Stimulated activated CD4-positive, alpha-beta T cell treated with anti-CD3 and anti-CD28 coated beads, Interleukin-12 subunit alpha, Interleukin-12 subunit beta, amount 100 ng/mL, for 48 hours (primary cell): ENCODE data around the gene TUBGCP3.
A peak's percentile ranks its signal among the peaks of the same experiment; 100 is the strongest.

Experiments
- DNase-seq, 3 donors: peaks; one replicate each; pipeline ENCODE4 v3.0.0-alpha.2; 2020; ENCODE audit warnings: low read depth in 2 of 3, low spot score in 1 of 3

Gene TUBGCP3

GRCh38 chr13:112444416-112445399 lies 143.2 kb downstream of the TUBGCP3 start:
- no peak for DNase-seq

DNA sequence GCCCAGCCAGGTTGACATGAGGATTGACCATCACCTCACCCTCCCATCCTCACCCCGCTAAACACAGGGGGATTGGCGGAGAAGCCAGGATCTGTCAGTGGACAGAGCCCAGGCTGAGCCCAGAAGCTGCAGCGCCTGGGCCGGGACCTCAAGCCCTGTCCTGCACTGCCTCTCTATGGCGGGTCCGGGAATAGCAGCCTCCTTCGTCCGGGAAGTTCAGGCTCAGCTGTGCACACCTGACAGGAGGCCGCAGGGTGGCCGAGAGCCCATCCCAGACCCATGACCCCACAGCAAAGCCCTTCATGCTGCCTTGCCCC lies 144.0 kb downstream of the TUBGCP3 start:
- DNase-seq = peak; percentile 38 to 78 (median 43)

DNA sequence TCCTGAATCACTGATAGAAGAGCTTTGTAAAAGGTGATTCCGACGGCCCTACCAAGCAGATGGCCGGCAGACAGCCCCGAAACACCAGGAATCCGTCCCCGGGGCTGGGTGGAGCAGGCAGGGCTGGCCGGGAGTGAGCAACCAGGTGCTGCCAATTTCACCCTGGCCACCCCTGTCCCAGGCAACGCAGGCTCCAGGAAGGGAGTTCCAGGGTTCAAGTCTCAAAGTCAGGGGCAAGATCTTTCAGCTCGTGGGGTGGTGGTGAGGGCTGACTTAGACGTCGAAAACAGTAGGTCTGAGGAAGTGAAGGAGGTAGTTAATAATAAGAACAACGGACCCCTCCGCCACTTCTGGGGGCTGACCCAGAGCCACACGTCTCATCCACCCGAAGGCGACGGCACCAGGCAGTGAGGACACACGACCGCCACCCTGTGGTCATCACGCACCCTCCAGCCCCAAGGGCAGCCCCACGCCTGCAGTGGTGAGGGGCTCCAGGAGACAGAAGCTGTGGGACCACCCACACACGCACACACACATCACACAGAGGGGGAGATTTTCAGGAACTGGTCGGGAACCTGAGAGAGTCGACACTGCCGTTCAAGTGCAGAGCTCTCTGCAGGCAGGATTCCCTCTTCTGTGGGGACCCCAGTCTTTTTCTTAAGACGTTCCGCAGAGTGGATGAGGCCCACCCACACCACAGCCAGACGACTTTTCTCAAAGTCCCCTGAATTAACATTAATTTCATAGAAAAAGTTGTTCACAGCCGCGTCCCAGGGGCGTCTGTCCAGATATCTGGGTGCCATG lies 144.6 kb downstream of the TUBGCP3 start:
- no peak for DNase-seq

- no peak for DNase-seq
Measured at GRCh38 chr13:112442483-112443090, 145.4 kb downstream of the TUBGCP3 start.

DNA sequence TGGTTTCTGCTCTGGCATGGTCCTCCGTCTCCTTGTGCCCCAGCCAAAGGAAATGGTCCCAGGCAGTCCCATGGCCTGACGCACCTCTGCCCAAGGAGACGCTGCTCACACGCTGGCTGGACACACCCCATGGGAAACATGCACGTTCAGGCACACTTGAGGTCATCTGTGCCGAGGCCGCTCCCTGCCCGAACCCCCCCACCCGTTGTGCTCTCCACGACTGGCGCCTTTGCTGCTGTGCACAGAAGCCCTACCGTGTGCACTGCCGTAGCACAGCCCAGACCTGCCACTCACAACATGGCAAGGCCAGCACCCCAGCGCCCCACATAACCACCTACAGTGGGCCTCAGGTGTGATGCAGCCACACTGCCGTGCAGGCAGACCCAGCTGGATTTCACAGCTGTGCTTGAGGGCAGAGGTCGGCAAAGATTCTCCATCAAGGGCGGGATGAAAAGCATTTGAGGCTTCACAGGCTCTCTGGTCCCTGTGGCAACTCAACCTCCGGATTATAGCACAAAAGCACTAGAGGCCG lies 146.1 kb downstream of the TUBGCP3 start:
- no peak for DNase-seq

GRCh38 chr13:112441226-112441625 lies 146.7 kb downstream of the TUBGCP3 start:
- no peak for DNase-seq

GRCh38 chr13:112438515-112438914 lies 149.4 kb downstream of the TUBGCP3 start:
- no peak for DNase-seq

DNA sequence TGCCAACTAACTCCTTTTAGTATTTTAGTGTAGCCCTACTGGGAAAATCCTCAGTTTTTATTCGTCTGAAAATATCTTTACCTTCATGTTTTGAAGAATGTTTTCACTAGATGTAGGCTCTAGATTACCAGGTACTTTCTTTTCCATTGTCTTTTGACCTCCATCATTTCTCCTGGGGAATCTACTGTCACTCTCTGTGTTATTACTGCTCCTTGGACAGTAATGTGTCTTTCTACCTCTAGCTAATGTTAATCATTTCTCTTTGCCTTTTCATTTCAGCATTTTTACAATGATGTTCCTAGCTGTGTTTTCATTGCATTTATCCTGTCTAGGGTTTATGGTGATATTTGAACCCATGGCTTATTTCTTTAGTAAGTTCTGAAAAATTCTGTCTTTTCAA lies 149.9 kb downstream of the TUBGCP3 start:
- DNase-seq = no peak

GRCh38 chr13:112435973-112436372 lies 152.0 kb downstream of the TUBGCP3 start:
- no peak for DNase-seq
